ENCODE measurements around the gene MERTK. TPM values are rescaled to one million over a fixed set of nuclear protein-coding genes. Genes with fewer than 3 reads are reported as not detected.
"Not testable (repeated sequence)": the region's sequence is repeated elsewhere in the genome, so short reads cannot be mapped to it uniquely, and the experiment has no call there.

Gene MERTK
- total RNA-seq, 1 experiment from 2014 or later = 2.1 TPM

- no peaks in the 10 kb centered on the region for H3K36me3 Mint-ChIP-seq (ENCODE audit: insufficient read depth, unreplicated experiment)
- BruUV-seq (replicated peaks) = no TSS peak
- H3K27me3 Mint-ChIP-seq (ENCODE audit: unreplicated experiment) = no peaks in the 10 kb centered on the region
- H3K4me3 Mint-ChIP-seq (ENCODE audit: low read depth, unreplicated experiment) = no peak overlapping the region
- H3K27ac Mint-ChIP-seq (ENCODE audit: unreplicated experiment) = no peak overlapping the region
- no peaks in the 10 kb centered on the region for H3K9me3 Mint-ChIP-seq (ENCODE audit: low read depth, unreplicated experiment)
- DNase-seq = no peak
- intact Hi-C loops (cut with micrococcal nuclease; ENCODE audit: unreplicated experiment) = loop anchor here (5.0 kb wide), 1 partner anchor 39 kb away; no protein-coding TSS in a partner anchor
- CTCF ChIA-PET = interaction anchor here (0.6 to 1.4 kb wide), 2 partner anchors 17 to 21 kb away, joined by 3 to 4 read pairs; no protein-coding TSS in a partner anchor
- peaks cover 12% of the 10 kb centered on the region for H3K4me1 Mint-ChIP-seq (ENCODE audit: low read depth, unreplicated experiment)
- no peak for TF ChIP-seq CTCF (IDR thresholded peaks at IDR 0.05; ENCODE audit: unreplicated experiment)
Measured at GRCh38 chr2:111908578-111908977, 10.2 kb downstream of the MERTK start.

GRCh38 chr2:111909079-111909478 is 10.7 kb downstream of the MERTK start:
- no TSS peak for BruUV-seq (replicated peaks)
- no peaks in the 10 kb centered on the region for H3K9me3 Mint-ChIP-seq (ENCODE audit: low read depth, unreplicated experiment)
- H3K27ac Mint-ChIP-seq (ENCODE audit: unreplicated experiment) = no peak overlapping the region
- H3K27me3 Mint-ChIP-seq (ENCODE audit: unreplicated experiment) = no peaks in the 10 kb centered on the region
- peaks cover 12% of the 10 kb centered on the region for H3K4me1 Mint-ChIP-seq (ENCODE audit: low read depth, unreplicated experiment)
- intact Hi-C loops (cut with micrococcal nuclease; ENCODE audit: unreplicated experiment) = loop anchor here (5.0 kb wide), 1 partner anchor 38 kb away; no protein-coding TSS in a partner anchor
- DNase-seq = no peak
- H3K4me3 Mint-ChIP-seq (ENCODE audit: low read depth, unreplicated experiment) = no peak overlapping the region
- no peak for TF ChIP-seq CTCF (IDR thresholded peaks at IDR 0.05; ENCODE audit: unreplicated experiment)
- CTCF ChIA-PET = interaction anchor here (1.4 kb wide), 1 partner anchor 21 kb away, joined by 4 read pairs; no protein-coding TSS in a partner anchor
- no peaks in the 10 kb centered on the region for H3K36me3 Mint-ChIP-seq (ENCODE audit: insufficient read depth, unreplicated experiment)

GRCh38 chr2:111909997-111910396 is 11.6 kb downstream of the MERTK start:
- CTCF ChIA-PET = interaction anchor here (0.6 to 1.4 kb wide), 2 partner anchors 22 to 1076 kb away, joined by 3 to 4 read pairs; no protein-coding TSS in a partner anchor
- H3K4me3 Mint-ChIP-seq (ENCODE audit: low read depth, unreplicated experiment); BruUV-seq (replicated peaks); H3K36me3 Mint-ChIP-seq (ENCODE audit: insufficient read depth, unreplicated experiment); H3K27me3 Mint-ChIP-seq (ENCODE audit: unreplicated experiment); DNase-seq; H3K27ac Mint-ChIP-seq (ENCODE audit: unreplicated experiment); H3K9me3 Mint-ChIP-seq (ENCODE audit: low read depth, unreplicated experiment): not testable (repeated sequence)
- H3K4me1 Mint-ChIP-seq (ENCODE audit: low read depth, unreplicated experiment) = peaks cover 12% of the 10 kb centered on the region
- intact Hi-C loops (cut with micrococcal nuclease; ENCODE audit: unreplicated experiment) = loop anchor here (5.0 kb wide), 1 partner anchor 37 kb away; no protein-coding TSS in a partner anchor

- H3K4me1 Mint-ChIP-seq (ENCODE audit: low read depth, unreplicated experiment) = peaks cover 12% of the 10 kb centered on the region
- DNase-seq = no peak
- no peak overlapping the region for H3K4me3 Mint-ChIP-seq (ENCODE audit: low read depth, unreplicated experiment)
- no peaks in the 10 kb centered on the region for H3K27me3 Mint-ChIP-seq (ENCODE audit: unreplicated experiment)
- CTCF ChIA-PET = interaction anchor here (0.5 to 0.7 kb wide), 3 partner anchors 75 to 1076 kb away, joined by 3 to 5 read pairs (median 3); no protein-coding TSS in a partner anchor
- no peaks in the 10 kb centered on the region for H3K36me3 Mint-ChIP-seq (ENCODE audit: insufficient read depth, unreplicated experiment)
- no TSS peak for BruUV-seq (replicated peaks)
- H3K9me3 Mint-ChIP-seq (ENCODE audit: low read depth, unreplicated experiment) = no peaks in the 10 kb centered on the region
- no peak overlapping the region for H3K27ac Mint-ChIP-seq (ENCODE audit: unreplicated experiment)
- intact Hi-C loops (cut with micrococcal nuclease; ENCODE audit: unreplicated experiment) = no loop called here
- no peak for TF ChIP-seq CTCF (IDR thresholded peaks at IDR 0.05; ENCODE audit: unreplicated experiment)
Measured at GRCh38 chr2:111910609-111911277, 12.3 kb downstream of the MERTK start.

GRCh38 chr2:111911295-111911977 is 13.0 kb downstream of the MERTK start:
- CTCF ChIA-PET = interaction anchor here (0.5 to 0.7 kb wide), 3 partner anchors 73 to 609 kb away, joined by 3 to 8 read pairs (median 5); no protein-coding TSS in a partner anchor

More at GRCh38 chr2:111911295-111911977, 13.0 kb downstream of the MERTK start:
- intact Hi-C loops (cut with micrococcal nuclease; ENCODE audit: unreplicated experiment); DNase-seq; BruUV-seq (replicated peaks); H3K27me3 Mint-ChIP-seq (ENCODE audit: unreplicated experiment); H3K4me3 Mint-ChIP-seq (ENCODE audit: low read depth, unreplicated experiment); H3K9me3 Mint-ChIP-seq (ENCODE audit: low read depth, unreplicated experiment); H3K36me3 Mint-ChIP-seq (ENCODE audit: insufficient read depth, unreplicated experiment); H3K27ac Mint-ChIP-seq (ENCODE audit: unreplicated experiment): not testable (repeated sequence)
- peaks cover 12% of the 10 kb centered on the region for H3K4me1 Mint-ChIP-seq (ENCODE audit: low read depth, unreplicated experiment)
